ENCODE data around the gene TFAP2B.

The TFAP2B gene

DNA sequence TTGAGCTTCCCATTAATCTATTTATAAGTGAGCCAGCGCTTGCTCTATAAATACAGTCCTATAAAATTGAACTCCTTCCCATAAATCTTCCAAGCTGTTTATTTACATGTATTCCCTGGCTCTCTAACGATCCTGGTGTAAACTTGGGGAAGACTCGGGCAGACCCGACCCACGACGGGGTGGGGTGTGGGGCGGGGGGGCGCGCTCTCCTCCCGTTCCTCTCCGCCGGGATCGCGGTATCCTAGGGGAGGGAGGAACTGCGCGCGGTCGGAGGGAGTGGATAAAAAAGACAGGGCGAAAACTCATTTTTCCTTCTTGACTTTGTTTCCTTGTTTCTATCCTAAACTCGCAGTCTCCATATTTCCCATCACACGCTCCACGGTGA lies 31.1 kb downstream of the TFAP2B start:
- DNase-seq = no peak

DNA sequence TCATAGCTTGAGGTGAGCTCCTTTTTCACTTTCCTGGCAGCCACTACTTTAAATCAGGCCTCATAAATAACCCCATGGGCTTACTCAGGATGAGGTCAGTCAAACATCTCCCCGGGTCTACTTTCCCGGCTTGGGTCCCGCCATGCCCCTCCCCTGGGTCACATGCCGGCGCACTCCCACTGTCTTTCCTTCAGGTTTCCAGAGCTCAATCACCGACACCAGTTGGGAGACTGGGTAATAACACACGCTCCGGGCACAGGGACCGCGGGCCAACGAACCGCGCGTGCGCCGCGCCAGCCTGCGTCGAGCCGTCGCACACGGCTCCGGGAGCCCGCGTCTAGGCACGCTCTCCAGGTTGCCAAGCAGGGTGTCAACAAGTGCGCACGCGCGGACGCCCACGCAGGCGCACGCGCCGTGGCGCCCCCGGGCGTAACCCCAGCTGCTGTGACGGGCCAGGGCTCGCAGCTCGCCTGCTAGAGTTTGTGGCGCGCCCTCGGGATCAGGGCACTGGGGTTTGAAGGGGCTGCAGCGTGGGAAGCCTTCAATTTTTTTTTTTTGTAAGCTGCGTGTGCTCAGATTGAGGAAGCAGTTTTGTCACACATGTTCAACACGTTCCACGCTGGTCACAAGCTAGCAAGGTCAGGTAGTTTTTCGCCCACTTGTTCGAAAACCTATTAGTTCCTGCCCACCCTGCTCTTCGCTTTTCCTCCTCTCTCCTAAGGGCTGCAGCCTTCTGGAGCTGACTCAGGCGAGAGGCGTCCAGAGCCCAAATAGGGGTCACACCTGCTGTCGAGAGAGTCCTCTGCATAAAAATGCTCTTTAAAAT lies 31.8 kb downstream of the TFAP2B start:
- DNase-seq = no peak

DNA sequence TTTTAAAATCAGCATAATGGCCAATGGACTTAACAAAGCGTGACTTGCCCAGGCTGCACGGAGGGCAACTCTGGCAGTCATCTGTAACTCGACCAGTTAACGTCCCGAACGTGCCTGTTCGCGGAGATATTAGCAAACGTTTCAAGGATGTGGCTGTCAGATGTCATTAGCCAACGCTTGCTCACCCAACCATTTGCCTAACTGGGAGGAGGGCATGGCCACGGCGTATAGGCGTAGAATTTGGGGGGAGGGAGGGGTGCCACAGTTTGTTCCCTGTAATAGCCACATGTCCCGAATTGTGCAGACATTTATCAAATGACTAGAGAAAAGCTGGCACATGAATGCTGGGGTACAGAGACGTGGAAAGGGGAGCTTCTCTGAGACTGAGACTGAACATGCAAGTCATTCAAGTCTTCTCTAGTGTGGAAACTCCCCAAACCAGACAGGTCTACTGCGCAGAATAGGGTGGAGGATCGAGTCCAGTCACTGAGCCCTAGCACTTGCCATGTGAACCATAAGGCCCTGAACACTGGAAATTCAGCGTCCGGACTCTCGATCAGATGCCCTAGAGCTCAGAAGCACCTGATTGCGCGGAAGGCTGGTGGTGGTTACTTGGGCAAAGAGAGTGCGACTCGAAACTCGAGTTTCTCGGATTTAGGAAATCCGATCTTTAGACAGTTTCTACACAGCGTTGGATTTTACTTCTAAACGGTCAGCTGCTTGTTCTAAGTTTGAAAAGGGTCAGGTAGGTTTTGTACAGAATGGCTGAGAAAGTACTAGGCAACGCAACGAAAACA lies 32.6 kb downstream of the TFAP2B start:
- DNase-seq = no peak

DNA sequence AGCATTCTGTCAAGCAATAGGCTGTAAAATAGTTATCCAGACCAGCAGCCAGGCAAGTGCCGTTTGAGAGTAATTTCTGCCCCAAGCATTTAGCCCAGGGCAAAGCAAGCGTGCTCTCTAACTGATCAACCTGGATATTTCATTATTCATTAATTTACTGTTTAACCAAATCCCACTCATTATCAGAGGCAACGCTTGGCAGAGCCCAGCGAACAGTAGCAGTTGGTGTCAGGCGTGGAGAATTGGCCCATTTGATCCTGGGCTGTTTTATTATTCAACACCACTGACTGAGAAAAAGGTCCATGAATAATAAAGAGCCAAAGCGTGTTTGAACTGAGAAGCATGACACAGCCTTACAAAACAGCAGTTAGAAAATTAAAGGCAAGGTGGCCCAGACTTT lies 35.3 kb downstream of the TFAP2B start:
- no peak for DNase-seq

DNA sequence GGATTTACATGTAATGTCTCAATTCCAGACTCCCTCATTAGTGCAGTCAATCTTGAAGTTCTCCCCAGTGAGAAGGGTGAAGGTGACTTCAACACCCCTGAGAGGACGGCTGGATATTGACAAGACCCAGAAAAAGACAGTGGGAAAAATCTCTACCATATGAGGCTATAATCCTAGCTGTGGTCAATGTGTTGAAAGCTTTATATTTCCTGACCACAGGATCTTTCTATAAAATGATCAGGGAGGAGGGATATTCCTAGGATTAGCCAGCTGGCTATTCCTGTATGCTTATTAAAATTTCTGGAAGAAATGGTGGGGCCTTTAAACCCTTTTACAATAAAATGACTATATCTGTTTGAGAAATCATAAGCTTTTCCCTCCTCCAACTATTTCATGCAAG lies 43.0 kb downstream of the TFAP2B start:
- no peak for DNase-seq

DNA sequence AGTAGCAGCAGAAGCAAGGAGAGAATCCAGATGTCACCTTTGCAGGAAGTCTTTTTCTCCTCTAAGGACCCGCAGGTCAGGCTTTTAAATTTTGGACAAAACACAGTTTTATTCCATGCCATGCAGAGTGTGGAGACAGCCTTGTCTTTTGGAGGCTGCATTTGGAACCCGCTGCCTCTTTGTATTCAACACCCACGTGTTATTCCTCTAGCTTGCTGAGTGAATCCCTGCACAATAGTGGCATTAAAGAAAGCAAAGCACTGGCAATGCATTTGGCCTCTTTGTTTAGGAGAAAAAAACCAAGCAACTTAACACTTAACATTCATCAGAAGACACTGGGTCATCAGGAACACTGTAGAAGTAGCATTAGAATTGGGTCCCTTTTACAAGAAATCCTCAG lies 43.5 kb downstream of the TFAP2B start:
- no peak for DNase-seq

DNA sequence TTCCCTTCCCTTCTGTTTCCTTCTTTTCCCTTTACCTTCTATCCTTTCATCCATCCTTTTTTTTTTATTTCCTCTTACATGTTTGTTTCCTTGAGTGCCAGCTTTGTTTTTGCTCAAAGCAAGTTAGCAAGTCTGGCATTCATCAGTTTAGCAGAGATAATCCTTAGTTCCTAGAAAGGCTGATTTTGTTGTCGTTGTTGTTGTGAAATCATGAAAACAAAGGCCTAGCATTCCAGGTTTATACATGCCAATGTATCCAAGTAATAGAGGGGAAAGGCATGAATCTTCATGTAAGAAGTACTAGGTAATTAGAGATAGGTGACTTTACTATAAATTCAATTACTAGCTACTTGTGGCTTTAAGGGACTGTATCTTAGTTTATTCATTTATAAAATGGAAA lies 45.9 kb downstream of the TFAP2B start:
- DNase-seq = no peak

DNA sequence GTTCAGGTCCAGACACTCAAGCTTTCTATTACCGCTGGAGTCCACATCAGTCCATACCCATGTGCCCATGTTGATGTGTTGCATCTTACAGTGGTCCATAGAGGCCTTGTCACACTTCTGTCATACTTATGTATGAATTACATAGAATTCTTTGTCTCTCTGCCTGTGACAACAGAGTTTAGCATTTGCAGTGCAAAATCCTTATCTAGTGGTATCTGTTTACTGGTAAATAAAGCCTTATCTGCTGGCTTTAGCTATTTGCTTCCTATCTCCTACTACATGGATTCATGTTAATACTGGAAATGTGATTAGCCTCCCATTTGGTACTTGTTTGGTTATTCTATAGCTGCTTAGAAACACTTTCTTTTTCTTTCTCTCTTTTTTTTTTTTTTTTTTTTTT lies 49.8 kb downstream of the TFAP2B start:
- DNase-seq = no peak

DNA sequence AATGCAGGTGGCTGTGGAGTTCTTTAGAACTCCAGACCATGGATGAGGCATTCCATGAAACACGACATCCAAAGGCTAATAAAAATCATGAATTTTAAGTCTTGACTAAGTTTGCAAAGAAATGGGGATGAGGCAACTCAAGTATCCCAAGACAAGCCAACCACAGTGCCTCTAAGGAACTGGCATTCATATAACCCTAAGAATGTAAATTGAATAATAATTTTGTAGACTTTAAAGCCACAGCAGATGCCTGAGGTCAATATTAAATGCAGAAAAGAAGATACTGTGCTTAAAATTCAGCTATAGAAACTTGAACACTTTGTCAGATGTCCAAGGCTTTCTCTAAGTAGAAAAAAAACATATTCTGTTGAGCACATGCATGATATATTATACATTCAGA lies 54.5 kb downstream of the TFAP2B start:
- no peak for DNase-seq

DNA sequence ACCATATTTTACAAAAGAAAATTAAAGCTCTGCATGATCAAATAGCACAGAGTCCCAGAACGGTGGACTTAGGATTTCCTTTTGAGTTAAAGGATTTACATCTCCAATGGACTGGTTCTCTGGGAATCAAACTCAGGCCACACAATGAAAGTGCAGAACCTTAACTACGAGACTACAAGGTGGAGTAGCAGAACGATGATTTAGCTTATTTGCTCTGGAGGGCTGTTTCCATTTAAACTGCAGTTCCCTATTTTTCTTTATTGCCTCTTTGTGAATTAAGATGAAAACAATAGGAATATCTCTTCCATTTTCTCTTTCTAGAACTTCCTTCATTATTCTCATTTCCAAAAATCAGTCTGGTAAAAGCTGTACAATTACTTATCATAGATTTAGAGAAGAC lies 65.7 kb downstream of the TFAP2B start:
- DNase-seq = no peak

DNA sequence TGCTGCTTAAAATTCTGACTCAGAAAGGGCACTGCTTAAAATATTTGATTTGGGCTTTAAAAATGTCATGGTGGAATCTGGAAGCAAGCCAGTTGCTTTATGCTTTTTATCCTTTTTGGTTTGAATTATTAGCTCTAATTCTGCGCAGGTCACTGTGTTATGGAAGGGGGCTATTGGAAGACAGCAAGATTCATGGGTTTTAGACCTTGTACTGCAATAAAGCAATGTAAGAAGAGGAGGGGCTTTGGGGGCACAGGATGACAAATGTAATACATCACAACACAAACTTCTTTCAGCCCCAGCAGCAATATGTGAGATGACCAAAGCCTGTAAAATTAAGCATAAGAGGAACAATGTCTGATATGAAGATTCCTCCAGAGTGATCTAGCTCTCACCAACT lies 68.4 kb downstream of the TFAP2B start:
- no peak for DNase-seq

DNA sequence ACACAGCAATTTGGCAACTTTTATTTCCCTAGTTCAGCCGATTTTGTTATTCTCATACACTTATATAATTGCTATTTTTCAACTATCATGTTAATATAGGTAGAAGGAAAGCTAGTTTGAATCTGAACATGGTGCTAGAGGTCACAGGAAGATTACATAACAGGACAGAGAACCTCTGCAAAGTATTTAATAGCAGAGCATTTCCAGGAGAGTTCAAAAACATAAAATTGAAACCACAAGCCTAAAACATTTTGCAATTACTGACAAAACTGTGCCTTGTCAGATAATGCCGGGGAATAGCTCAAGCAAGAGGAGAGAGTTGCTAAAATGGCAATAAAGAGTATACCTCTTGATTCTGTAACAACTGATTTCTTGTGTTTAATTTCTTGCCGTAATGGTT lies 70.8 kb downstream of the TFAP2B start:
- no peak for DNase-seq

DNA sequence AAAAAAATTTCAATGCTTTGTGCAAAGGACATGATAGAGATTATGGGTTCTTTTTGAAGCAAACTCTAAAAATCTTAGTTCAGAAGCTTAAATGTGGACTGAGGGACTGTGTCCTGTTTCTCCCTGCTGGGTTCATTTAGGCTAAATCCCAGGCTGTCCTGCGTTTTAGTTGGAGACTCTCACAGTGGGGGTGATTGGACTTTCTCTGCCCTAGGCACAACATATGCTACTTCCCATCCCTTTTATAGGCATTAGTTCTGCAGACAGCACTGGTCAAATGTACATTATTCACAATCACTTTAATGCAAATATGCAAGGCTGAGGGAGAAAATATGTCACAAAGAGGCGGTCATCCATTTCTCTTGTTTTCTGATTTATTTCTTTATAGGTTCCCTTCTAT lies 71.3 kb downstream of the TFAP2B start:
- DNase-seq = no peak

DNA sequence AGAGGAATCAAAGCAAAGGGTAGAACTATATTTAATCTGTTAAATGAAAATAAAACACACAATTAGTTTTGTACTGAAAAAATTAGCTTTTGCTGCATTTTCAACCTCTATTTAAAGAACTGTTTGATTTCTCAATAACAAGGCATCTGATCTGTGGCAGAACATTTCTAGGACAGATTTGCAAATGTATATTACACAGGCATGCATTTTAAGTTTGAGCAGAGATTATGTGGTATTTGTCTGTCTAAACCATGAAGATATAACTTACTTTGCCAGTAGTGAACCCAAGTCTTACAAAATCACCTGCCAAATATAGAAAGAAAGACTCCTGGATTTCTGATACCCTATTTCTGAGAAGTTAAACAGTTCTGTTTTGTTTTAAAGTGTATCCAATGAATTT lies 71.9 kb downstream of the TFAP2B start:
- no peak for DNase-seq

DNA sequence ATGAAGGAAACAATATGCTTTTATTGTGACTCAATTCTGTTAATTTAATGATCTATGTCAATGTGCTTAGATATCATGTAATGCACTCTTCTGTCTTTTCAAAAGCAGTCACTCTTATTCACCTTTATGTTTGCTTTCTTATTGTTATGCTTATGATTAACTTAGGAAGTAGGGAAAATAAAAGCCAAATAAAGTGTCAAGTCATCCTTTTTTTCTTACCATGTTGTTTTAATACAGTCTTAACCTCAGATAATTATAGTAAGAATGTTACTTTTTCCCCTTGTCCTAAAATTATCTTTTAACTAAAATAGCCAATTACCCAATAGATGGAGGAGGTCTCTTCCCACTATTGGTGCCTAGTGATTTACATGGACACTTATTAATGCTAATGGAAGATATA lies 72.6 kb downstream of the TFAP2B start:
- no peak for DNase-seq
